ENCODE results near the gene OSBPL10.

- TF ChIP-seq CTCF (IDR thresholded peaks at IDR 0.05; ENCODE audit: insufficient read depth, low read depth, low read length) (no peak), EZH2 (IDR thresholded peaks at IDR 0.05; ENCODE audit: insufficient read depth, low read length) (no peak)
These were observed 101.7 kb downstream of the OSBPL10 start for GRCh38 chr3:31879365-31879764.

Measured in astrocyte (in vitro differentiated cells and primary cell).